ENCODE measurements around the gene TSSK6.

Gene TSSK6

GRCh38 chr19:19464339-19465098 is 50.8 kb downstream of the TSSK6 start:
- DNase-seq (ENCODE audit: low read depth) = no peak
